ENCODE results near the gene RPEL1. TPM values are rescaled to one million over a fixed set of nuclear protein-coding genes. Genes with fewer than 3 reads are reported as not detected.

RPEL1 gene
- total RNA-seq, 1 experiment from 2014 or later: not detected

- CTCF ChIA-PET: no interaction called here
- no peaks in the 10 kb centered on the region for H4K20me1 ChIP-seq (ENCODE audit: low read length)
- H3K4me2 ChIP-seq (ENCODE audit: low read length): no peak overlapping the region
- BruUV-seq (replicated peaks): no TSS peak
- TF ChIP-seq EZH2 (IDR thresholded peaks at IDR 0.05; ENCODE audit: low read length, unreplicated experiment) (no peak), CTCF (conservative IDR thresholded peaks at IDR 0.05; ENCODE audit: low read depth, low read length) (no peak)
- H3K27me3 ChIP-seq (ENCODE audit: low read length): no peaks in the 10 kb centered on the region
- POLR2A ChIA-PET (ENCODE audit: unreplicated experiment): no interaction called here
- no peak overlapping the region for H3K9ac ChIP-seq (ENCODE audit: low read length)
- DNase-seq (no peak), ATAC-seq (no peak)
- H3K9me2 ChIP-seq (replicated peaks; ENCODE audit: low read length): no peaks in the 10 kb centered on the region
- no peaks in the 10 kb centered on the region for H3K9me3 ChIP-seq (ENCODE audit: low read length)
- H3K4me1 ChIP-seq (ENCODE audit: insufficient read depth, low read length): peaks cover 4% of the 10 kb centered on the region; the same call in 1 of the 2 replicates
- no peaks in the 10 kb centered on the region for H3F3A ChIP-seq (ENCODE audit: low read length, unreplicated experiment)
- H3K79me2 ChIP-seq (ENCODE audit: low read length): no peaks in the 10 kb centered on the region
- H2AFZ ChIP-seq (ENCODE audit: low read length): no peak overlapping the region
- H3K27ac ChIP-seq (ENCODE audit: low read length): no peak overlapping the region
- no peaks in the 10 kb centered on the region for H3K36me3 ChIP-seq (ENCODE audit: low read depth, low read length)
- H3K4me3 ChIP-seq (ENCODE audit: low read length): no peak overlapping the region
- intact Hi-C loops (cut with micrococcal nuclease): no loop called here
These were observed 37.3 kb downstream of the RPEL1 start for GRCh38 chr10:103282961-103283360.

GRCh38 chr10:103284170-103284569, 38.5 kb downstream of the RPEL1 start:
- Histone ChIP-seq H3K4me2 (ENCODE audit: low read length) (no peak overlapping the region), H4K20me1 (ENCODE audit: low read length) (no peaks in the 10 kb centered on the region), H3K27ac (ENCODE audit: low read length) (no peak overlapping the region), H3K36me3 (ENCODE audit: low read depth, low read length) (no peaks in the 10 kb centered on the region), H3K9me3 (ENCODE audit: low read length) (no peaks in the 10 kb centered on the region), H3K79me2 (ENCODE audit: low read length) (no peaks in the 10 kb centered on the region), H3K9ac (ENCODE audit: low read length) (no peak overlapping the region), H3F3A (ENCODE audit: low read length, unreplicated experiment) (no peaks in the 10 kb centered on the region), H3K27me3 (ENCODE audit: low read length) (peaks cover 4% of the 10 kb centered on the region; the same call in 1 of the 2 replicates), H3K4me1 (ENCODE audit: insufficient read depth, low read length) (peaks cover 4% of the 10 kb centered on the region; the same call in 1 of the 2 replicates), H3K4me3 (ENCODE audit: low read length) (no peak overlapping the region), H3K9me2 (replicated peaks; ENCODE audit: low read length) (no peaks in the 10 kb centered on the region), H2AFZ (ENCODE audit: low read length) (no peak overlapping the region)
- ChIA-PET CTCF (no interaction called here), POLR2A (ENCODE audit: unreplicated experiment) (no interaction called here)
- TF ChIP-seq EZH2phosphoT487 (IDR thresholded peaks at IDR 0.05; ENCODE audit: borderline replicate concordance, low read length): no peak
- no peak for TF ChIP-seq CTCF (conservative IDR thresholded peaks at IDR 0.05; ENCODE audit: low read depth, low read length)
- TF ChIP-seq EZH2 (IDR thresholded peaks at IDR 0.05; ENCODE audit: low read length, unreplicated experiment): no peak
- BruUV-seq (replicated peaks): no TSS peak
- peak; percentile 72 for DNase-seq
- intact Hi-C loops (cut with micrococcal nuclease): no loop called here
- no peak for ATAC-seq

- ATAC-seq (no peak), DNase-seq (no peak)
- Histone ChIP-seq H3K27ac (ENCODE audit: low read length) (no peak overlapping the region), H3K4me1 (ENCODE audit: insufficient read depth, low read length) (no peaks in the 10 kb centered on the region), H3K9ac (ENCODE audit: low read length) (no peak overlapping the region), H3F3A (ENCODE audit: low read length, unreplicated experiment) (no peaks in the 10 kb centered on the region), H3K4me2 (ENCODE audit: low read length) (no peak overlapping the region), H3K9me3 (ENCODE audit: low read length) (no peaks in the 10 kb centered on the region), H3K4me3 (ENCODE audit: low read length) (no peak overlapping the region), H4K20me1 (ENCODE audit: low read length) (no peaks in the 10 kb centered on the region), H3K36me3 (ENCODE audit: low read depth, low read length) (no peaks in the 10 kb centered on the region), H3K27me3 (ENCODE audit: low read length) (peaks cover 10% of the 10 kb centered on the region; the same call in 1 of the 2 replicates), H3K9me2 (replicated peaks; ENCODE audit: low read length) (no peaks in the 10 kb centered on the region), H2AFZ (ENCODE audit: low read length) (no peak overlapping the region), H3K79me2 (ENCODE audit: low read length) (no peaks in the 10 kb centered on the region)
- no TSS peak for BruUV-seq (replicated peaks)
- POLR2A ChIA-PET (ENCODE audit: unreplicated experiment): no interaction called here
- CTCF ChIA-PET: no interaction called here
- TF ChIP-seq EZH2phosphoT487 (IDR thresholded peaks at IDR 0.05; ENCODE audit: borderline replicate concordance, low read length) (no peak), EZH2 (IDR thresholded peaks at IDR 0.05; ENCODE audit: low read length, unreplicated experiment) (no peak)
- intact Hi-C loops (cut with micrococcal nuclease): no loop called here
These were observed 42.3 kb downstream of the RPEL1 start for GRCh38 chr10:103287992-103288391.
